ENCODE results near the gene CRY2. TPM values are rescaled to one million over a fixed set of nuclear protein-coding genes. Genes with fewer than 3 reads are reported as not detected.

Gene CRY2
- polyA plus RNA-seq, 4 donors = 6.7 to 23.1 (median 10.1) TPM

GRCh38 chr11:45857961-45858474 lies 10.7 kb downstream of the CRY2 start:
- DNase-seq (peak in 1 of 2 donors; percentile 28), FAIRE-seq (no peak)
- H3K4me1 ChIP-seq (ENCODE audit: control insufficient read depth in 3 of 3, insufficient read depth in 2 of 3, low read depth in 1 of 3, low read length in 2 of 3) = peaks cover 0 to 12% (median 7%) of the 10 kb centered on the region in 3 donors
- H3K27ac ChIP-seq (ENCODE audit: low read depth in 1 of 3, low read length in 2 of 3) = peak overlapping the region in 2 of 3 donors; percentile 74 to 84
- no peak overlapping the region for H3K4me3 ChIP-seq (ENCODE audit: low read depth in 1 of 3, low read length in 3 of 3)
- H3K9me3 ChIP-seq (ENCODE audit: control insufficient read depth in 2 of 2, insufficient read depth in 1 of 2, low read depth in 1 of 2, low read length in 1 of 2) = no peaks in the 10 kb centered on the region
- peaks cover 7 to 68% (median 17%) of the 10 kb centered on the region in 3 donors for H3K36me3 ChIP-seq (ENCODE audit: control insufficient read depth in 3 of 3, insufficient read depth in 2 of 3, low read depth in 1 of 3, low read length in 3 of 3)
- 35 to 48% (median 42%) methylated on average over 2 of the region's 2 CpGs for WGBS, 3 donors
- H3K27me3 ChIP-seq (ENCODE audit: control insufficient read depth in 3 of 3, insufficient read depth in 3 of 3, low read length in 3 of 3) = no peaks in the 10 kb centered on the region

- Histone ChIP-seq H3K4me1 (ENCODE audit: control insufficient read depth in 3 of 3, insufficient read depth in 2 of 3, low read depth in 1 of 3, low read length in 2 of 3) (peaks cover 0 to 11% (median 7%) of the 10 kb centered on the region in 3 donors), H3K36me3 (ENCODE audit: control insufficient read depth in 3 of 3, insufficient read depth in 2 of 3, low read depth in 1 of 3, low read length in 3 of 3) (peaks cover 7 to 69% (median 22%) of the 10 kb centered on the region in 3 donors), H3K27me3 (ENCODE audit: control insufficient read depth in 3 of 3, insufficient read depth in 3 of 3, low read length in 3 of 3) (no peaks in the 10 kb centered on the region), H3K9me3 (ENCODE audit: control insufficient read depth in 2 of 2, insufficient read depth in 1 of 2, low read depth in 1 of 2, low read length in 1 of 2) (no peaks in the 10 kb centered on the region), H3K4me3 (ENCODE audit: low read depth in 1 of 3, low read length in 3 of 3) (no peak overlapping the region), H3K27ac (ENCODE audit: low read depth in 1 of 3, low read length in 2 of 3) (peak overlapping the region; percentile 5 to 84 (median 74))
- no peak for FAIRE-seq
- 71 to 81% (median 74%) methylated on average over 5 of the region's 5 CpGs for WGBS, 3 donors
- DNase-seq = no peak
These were observed 11.6 kb downstream of the CRY2 start for GRCh38 chr11:45858751-45859398.

- H3K36me3 ChIP-seq (ENCODE audit: control insufficient read depth in 3 of 3, insufficient read depth in 2 of 3, low read depth in 1 of 3, low read length in 3 of 3) = peaks cover 7 to 74% (median 22%) of the 10 kb centered on the region in 3 donors
- FAIRE-seq (no peak), DNase-seq (peak; percentile 52 to 89)
- no peaks in the 10 kb centered on the region for H3K27me3 ChIP-seq (ENCODE audit: control insufficient read depth in 3 of 3, insufficient read depth in 3 of 3, low read length in 3 of 3)
- no peak overlapping the region for H3K4me3 ChIP-seq (ENCODE audit: low read depth in 1 of 3, low read length in 3 of 3)
- no peaks in the 10 kb centered on the region for H3K9me3 ChIP-seq (ENCODE audit: control insufficient read depth in 2 of 2, insufficient read depth in 1 of 2, low read depth in 1 of 2, low read length in 1 of 2)
- 16 to 35% (median 32%) methylated on average over 12 of the region's 12 CpGs for WGBS, 3 donors
- peak overlapping the region; percentile 27 to 84 (median 74) for H3K27ac ChIP-seq (ENCODE audit: low read depth in 1 of 3, low read length in 2 of 3)
- H3K4me1 ChIP-seq (ENCODE audit: control insufficient read depth in 3 of 3, insufficient read depth in 2 of 3, low read depth in 1 of 3, low read length in 2 of 3) = peaks cover 0 to 9% (median 7%) of the 10 kb centered on the region in 3 donors
These were observed 12.4 kb downstream of the CRY2 start for GRCh38 chr11:45859661-45860140.

- FAIRE-seq = no peak
These were observed 13.1 kb downstream of the CRY2 start for GRCh38 chr11:45860348-45860747.

GRCh38 chr11:45860764-45861510 lies 13.7 kb downstream of the CRY2 start:
- peaks cover 0 to 9% (median 7%) of the 10 kb centered on the region in 3 donors for H3K4me1 ChIP-seq (ENCODE audit: control insufficient read depth in 3 of 3, insufficient read depth in 2 of 3, low read depth in 1 of 3, low read length in 2 of 3)
- H3K9me3 ChIP-seq (ENCODE audit: control insufficient read depth in 2 of 2, insufficient read depth in 1 of 2, low read depth in 1 of 2, low read length in 1 of 2) = no peaks in the 10 kb centered on the region
- no peak for DNase-seq
- H3K27ac ChIP-seq (ENCODE audit: low read depth in 1 of 3, low read length in 2 of 3) = peak overlapping the region in 1 of 3 donors; percentile 74
- H3K36me3 ChIP-seq (ENCODE audit: control insufficient read depth in 3 of 3, insufficient read depth in 2 of 3, low read depth in 1 of 3, low read length in 3 of 3) = peaks cover 4 to 75% (median 25%) of the 10 kb centered on the region in 3 donors
- no peak for FAIRE-seq
- H3K27me3 ChIP-seq (ENCODE audit: control insufficient read depth in 3 of 3, insufficient read depth in 3 of 3, low read length in 3 of 3) = no peaks in the 10 kb centered on the region
- 84 to 97% (median 88%) methylated on average over 10 of the region's 10 CpGs for WGBS, 3 donors
- H3K4me3 ChIP-seq (ENCODE audit: low read depth in 1 of 3, low read length in 3 of 3) = no peak overlapping the region

More at GRCh38 chr11:45860348-45860747, 13.1 kb downstream of the CRY2 start:
- peak overlapping the region in 2 of 3 donors; percentile 24 to 74 for H3K27ac ChIP-seq (ENCODE audit: low read depth in 1 of 3, low read length in 2 of 3)
- peaks cover 0 to 9% (median 7%) of the 10 kb centered on the region in 3 donors for H3K4me1 ChIP-seq (ENCODE audit: control insufficient read depth in 3 of 3, insufficient read depth in 2 of 3, low read depth in 1 of 3, low read length in 2 of 3)
- no peaks in the 10 kb centered on the region for H3K27me3 ChIP-seq (ENCODE audit: control insufficient read depth in 3 of 3, insufficient read depth in 3 of 3, low read length in 3 of 3)
- H3K4me3 ChIP-seq (ENCODE audit: low read depth in 1 of 3, low read length in 3 of 3) = no peak overlapping the region
- H3K36me3 ChIP-seq (ENCODE audit: control insufficient read depth in 3 of 3, insufficient read depth in 2 of 3, low read depth in 1 of 3, low read length in 3 of 3) = peaks cover 7 to 73% (median 23%) of the 10 kb centered on the region in 3 donors
- no peak for DNase-seq
- WGBS, 3 donors = 90 to 92% (median 90%) methylated on average over 5 of the region's 5 CpGs
- no peaks in the 10 kb centered on the region for H3K9me3 ChIP-seq (ENCODE audit: control insufficient read depth in 2 of 2, insufficient read depth in 1 of 2, low read depth in 1 of 2, low read length in 1 of 2)

- Histone ChIP-seq H3K4me1 (ENCODE audit: control insufficient read depth in 3 of 3, insufficient read depth in 2 of 3, low read depth in 1 of 3, low read length in 2 of 3) (peaks cover 0 to 4% (median 2%) of the 10 kb centered on the region in 3 donors), H3K36me3 (ENCODE audit: control insufficient read depth in 3 of 3, insufficient read depth in 2 of 3, low read depth in 1 of 3, low read length in 3 of 3) (peaks cover 4 to 79% (median 27%) of the 10 kb centered on the region in 3 donors), H3K9me3 (ENCODE audit: control insufficient read depth in 2 of 2, insufficient read depth in 1 of 2, low read depth in 1 of 2, low read length in 1 of 2) (no peaks in the 10 kb centered on the region), H3K27ac (ENCODE audit: low read depth in 1 of 3, low read length in 2 of 3) (no peak overlapping the region), H3K27me3 (ENCODE audit: control insufficient read depth in 3 of 3, insufficient read depth in 3 of 3, low read length in 3 of 3) (no peaks in the 10 kb centered on the region), H3K4me3 (ENCODE audit: low read depth in 1 of 3, low read length in 3 of 3) (no peak overlapping the region)
- no peak for DNase-seq
- FAIRE-seq = no peak
These were observed 16.8 kb downstream of the CRY2 start for GRCh38 chr11:45864041-45864440.

- Histone ChIP-seq H3K4me3 (ENCODE audit: low read depth in 1 of 3, low read length in 3 of 3) (no peak overlapping the region), H3K9me3 (ENCODE audit: control insufficient read depth in 2 of 2, insufficient read depth in 1 of 2, low read depth in 1 of 2, low read length in 1 of 2) (no peaks in the 10 kb centered on the region), H3K27me3 (ENCODE audit: control insufficient read depth in 3 of 3, insufficient read depth in 3 of 3, low read length in 3 of 3) (no peaks in the 10 kb centered on the region), H3K36me3 (ENCODE audit: control insufficient read depth in 3 of 3, insufficient read depth in 2 of 3, low read depth in 1 of 3, low read length in 3 of 3) (peaks cover 12 to 85% (median 27%) of the 10 kb centered on the region in 3 donors), H3K27ac (ENCODE audit: low read depth in 1 of 3, low read length in 2 of 3) (no peak overlapping the region), H3K4me1 (ENCODE audit: control insufficient read depth in 3 of 3, insufficient read depth in 2 of 3, low read depth in 1 of 3, low read length in 2 of 3) (no peaks in the 10 kb centered on the region)
- WGBS, 3 donors = 90 to 96% (median 91%) methylated on average over 12 of the region's 12 CpGs
- no peak for DNase-seq
- FAIRE-seq = no peak
These were observed 22.3 kb downstream of the CRY2 start for GRCh38 chr11:45869551-45869950.

- Histone ChIP-seq H3K27ac (ENCODE audit: low read depth in 1 of 3, low read length in 2 of 3) (no peak overlapping the region), H3K4me1 (ENCODE audit: control insufficient read depth in 3 of 3, insufficient read depth in 2 of 3, low read depth in 1 of 3, low read length in 2 of 3) (no peaks in the 10 kb centered on the region), H3K27me3 (ENCODE audit: control insufficient read depth in 3 of 3, insufficient read depth in 3 of 3, low read length in 3 of 3) (no peaks in the 10 kb centered on the region), H3K36me3 (ENCODE audit: control insufficient read depth in 3 of 3, insufficient read depth in 2 of 3, low read depth in 1 of 3, low read length in 3 of 3) (peaks cover 12 to 83% (median 27%) of the 10 kb centered on the region in 3 donors), H3K9me3 (ENCODE audit: control insufficient read depth in 2 of 2, insufficient read depth in 1 of 2, low read depth in 1 of 2, low read length in 1 of 2) (no peaks in the 10 kb centered on the region), H3K4me3 (ENCODE audit: low read depth in 1 of 3, low read length in 3 of 3) (no peak overlapping the region)
- DNase-seq (no peak), FAIRE-seq (no peak)
- WGBS, 3 donors = 94 to 97% (median 95%) methylated on average over 4 of the region's 4 CpGs
These were observed 23.4 kb downstream of the CRY2 start for GRCh38 chr11:45870706-45871105.
